Measurements from ENCODE around the gene CAB39. TPM values are rescaled to one million over a fixed set of nuclear protein-coding genes. Genes with fewer than 3 reads are reported as not detected.

The CAB39 gene
- total RNA-seq, 1 donor from 2014 or later = 59.0 TPM

GRCh38 chr2:230731512-230731911 is 18.9 kb downstream of the CAB39 start:
- no peak for DNase-seq (ENCODE audit: low spot score)
- H3K9me3 ChIP-seq (ENCODE audit: low read depth) = no peaks in the 10 kb centered on the region
- Mint-ChIP-seq H3K4me1 (no peaks in the 10 kb centered on the region), H3K9me3 (no peaks in the 10 kb centered on the region), H3K4me3 (no peak overlapping the region), H3K36me3 (peaks cover 6% of the 10 kb centered on the region), H3K27me3 (ENCODE audit: insufficient read depth, low read depth) (no peaks in the 10 kb centered on the region), H3K27ac (no peak overlapping the region)
- H4K20me1 ChIP-seq (ENCODE audit: low read depth) = peaks cover 11% of the 10 kb centered on the region
- no peaks in the 10 kb centered on the region for H3F3A ChIP-seq (ENCODE audit: low read depth)
- H3K27me3 ChIP-seq = no peaks in the 10 kb centered on the region
- H3K4me3 ChIP-seq = no peak overlapping the region
- H3K4me1 ChIP-seq = no peaks in the 10 kb centered on the region
- H2AFZ ChIP-seq (replicated peaks) = no peak overlapping the region
- H3K36me3 ChIP-seq = no peaks in the 10 kb centered on the region
- H3K79me2 ChIP-seq (ENCODE audit: low read depth) = peaks cover 84% of the 10 kb centered on the region
- H3K27ac ChIP-seq = no peak overlapping the region
- TF ChIP-seq, protein P1, sequence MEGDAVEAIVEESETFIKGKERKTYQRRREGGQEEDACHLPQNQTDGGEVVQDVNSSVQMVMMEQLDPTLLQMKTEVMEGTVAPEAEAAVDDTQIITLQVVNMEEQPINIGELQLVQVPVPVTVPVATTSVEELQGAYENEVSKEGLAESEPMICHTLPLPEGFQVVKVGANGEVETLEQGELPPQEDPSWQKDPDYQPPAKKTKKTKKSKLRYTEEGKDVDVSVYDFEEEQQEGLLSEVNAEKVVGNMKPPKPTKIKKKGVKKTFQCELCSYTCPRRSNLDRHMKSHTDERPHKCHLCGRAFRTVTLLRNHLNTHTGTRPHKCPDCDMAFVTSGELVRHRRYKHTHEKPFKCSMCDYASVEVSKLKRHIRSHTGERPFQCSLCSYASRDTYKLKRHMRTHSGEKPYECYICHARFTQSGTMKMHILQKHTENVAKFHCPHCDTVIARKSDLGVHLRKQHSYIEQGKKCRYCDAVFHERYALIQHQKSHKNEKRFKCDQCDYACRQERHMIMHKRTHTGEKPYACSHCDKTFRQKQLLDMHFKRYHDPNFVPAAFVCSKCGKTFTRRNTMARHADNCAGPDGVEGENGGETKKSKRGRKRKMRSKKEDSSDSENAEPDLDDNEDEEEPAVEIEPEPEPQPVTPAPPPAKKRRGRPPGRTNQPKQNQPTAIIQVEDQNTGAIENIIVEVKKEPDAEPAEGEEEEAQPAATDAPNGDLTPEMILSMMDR (IDR thresholded peaks at IDR 0.05) = no peak
- no peak for TF ChIP-seq EZH2phosphoT487 (IDR thresholded peaks at IDR 0.05)
- TF ChIP-seq EZH2 (IDR thresholded peaks at IDR 0.05) = no peak
- H3K4me2 ChIP-seq = no peak overlapping the region
- H3K9ac ChIP-seq = no peak overlapping the region

DNA sequence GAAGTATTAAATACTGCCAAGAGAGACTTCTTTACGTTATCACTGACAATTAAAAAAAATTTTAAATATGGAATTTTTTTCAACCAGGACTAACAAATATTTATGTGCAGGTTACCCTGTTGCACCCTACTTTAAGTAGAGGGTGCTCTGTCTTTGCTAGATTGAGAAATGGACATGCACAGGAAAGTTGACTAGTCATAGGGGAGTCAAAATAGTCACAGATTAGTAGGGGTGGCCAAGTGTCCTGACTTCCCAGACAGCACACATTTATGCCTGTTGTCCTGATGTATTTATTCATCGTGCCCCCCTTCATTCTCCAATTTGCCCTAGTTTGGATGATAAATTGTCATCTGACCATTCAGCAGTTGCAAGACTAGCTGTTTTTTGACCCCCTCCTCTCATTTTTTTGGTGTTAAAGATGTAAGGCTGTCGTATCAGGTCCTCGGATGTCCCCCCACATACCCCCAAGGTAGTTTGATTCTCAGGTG is 20.3 kb downstream of the CAB39 start:
- H3K9me3 ChIP-seq (ENCODE audit: low read depth) = no peaks in the 10 kb centered on the region
- H4K20me1 ChIP-seq (ENCODE audit: low read depth) = peaks cover 11% of the 10 kb centered on the region
- peaks cover 6% of the 10 kb centered on the region for H3K36me3 Mint-ChIP-seq
- H3K27ac Mint-ChIP-seq = no peak overlapping the region
- no peaks in the 10 kb centered on the region for H3F3A ChIP-seq (ENCODE audit: low read depth)
- H2AFZ ChIP-seq (replicated peaks) = no peak overlapping the region
- no peak overlapping the region for H3K4me2 ChIP-seq
- H3K36me3 ChIP-seq = no peaks in the 10 kb centered on the region
- no peaks in the 10 kb centered on the region for H3K27me3 Mint-ChIP-seq (ENCODE audit: insufficient read depth, low read depth)
- H3K27me3 ChIP-seq = no peaks in the 10 kb centered on the region
- no peak overlapping the region for H3K4me3 Mint-ChIP-seq
- no peaks in the 10 kb centered on the region for H3K4me1 ChIP-seq
- H3K4me1 Mint-ChIP-seq = no peaks in the 10 kb centered on the region
- H3K79me2 ChIP-seq (ENCODE audit: low read depth) = peaks cover 83% of the 10 kb centered on the region
- H3K4me3 ChIP-seq = no peak overlapping the region
- TF ChIP-seq EZH2phosphoT487 (IDR thresholded peaks at IDR 0.05) (no peak), EZH2 (IDR thresholded peaks at IDR 0.05) (no peak)
- no peak for DNase-seq (ENCODE audit: low spot score)
- no peak overlapping the region for H3K9ac ChIP-seq
- H3K27ac ChIP-seq = no peak overlapping the region
- H3K9me3 Mint-ChIP-seq = no peaks in the 10 kb centered on the region

GRCh38 chr2:230734247-230735175 is 21.9 kb downstream of the CAB39 start:
- no peak overlapping the region for H3K4me2 ChIP-seq
- no peaks in the 10 kb centered on the region for H3K9me3 ChIP-seq (ENCODE audit: low read depth)
- H3K4me3 Mint-ChIP-seq = no peak overlapping the region
- H3K4me1 Mint-ChIP-seq = no peaks in the 10 kb centered on the region
- H3K36me3 ChIP-seq = no peaks in the 10 kb centered on the region
- no peak overlapping the region for H3K27ac Mint-ChIP-seq
- no peak overlapping the region for H2AFZ ChIP-seq (replicated peaks)
- H3K4me3 ChIP-seq = no peak overlapping the region
- H4K20me1 ChIP-seq (ENCODE audit: low read depth) = peaks cover 11% of the 10 kb centered on the region
- no peak overlapping the region for H3K27ac ChIP-seq
- no peaks in the 10 kb centered on the region for H3K9me3 Mint-ChIP-seq
- no peak for DNase-seq (ENCODE audit: low spot score)
- H3K27me3 ChIP-seq = no peaks in the 10 kb centered on the region
- no peak overlapping the region for H3K9ac ChIP-seq
- peaks cover 82% of the 10 kb centered on the region for H3K79me2 ChIP-seq (ENCODE audit: low read depth)
- no peaks in the 10 kb centered on the region for H3F3A ChIP-seq (ENCODE audit: low read depth)
- TF ChIP-seq EZH2phosphoT487 (IDR thresholded peaks at IDR 0.05) (no peak), EZH2 (IDR thresholded peaks at IDR 0.05) (no peak)
- TF ChIP-seq, protein P1 (IDR thresholded peaks at IDR 0.05) = no peak
- no peaks in the 10 kb centered on the region for H3K27me3 Mint-ChIP-seq (ENCODE audit: insufficient read depth, low read depth)
- H3K4me1 ChIP-seq = no peaks in the 10 kb centered on the region
- H3K36me3 Mint-ChIP-seq = peaks cover 4% of the 10 kb centered on the region

DNA sequence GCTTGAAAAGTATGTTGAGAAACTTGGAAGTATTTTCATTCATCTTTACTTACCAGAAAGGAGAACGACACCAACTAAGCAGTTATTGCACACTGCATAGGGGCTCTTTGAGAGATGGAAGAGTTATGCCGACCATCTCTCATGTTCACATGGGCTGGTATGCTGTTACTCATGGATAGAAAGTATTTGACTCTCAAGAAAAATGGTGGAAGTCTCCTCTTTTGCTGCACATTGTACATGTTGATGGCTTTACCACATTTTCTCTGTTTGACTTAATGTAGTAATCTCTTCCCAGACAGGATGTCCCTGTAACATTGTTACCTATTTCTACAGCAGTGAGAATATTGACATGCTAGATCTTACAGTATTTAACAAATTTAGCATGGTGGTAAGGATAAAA is 23.2 kb downstream of the CAB39 start:
- Mint-ChIP-seq H3K27me3 (ENCODE audit: insufficient read depth, low read depth) (peaks cover 2% of the 10 kb centered on the region), H3K4me1 (peaks cover 3% of the 10 kb centered on the region), H3K27ac (no peak overlapping the region), H3K36me3 (peaks cover 12% of the 10 kb centered on the region), H3K9me3 (no peaks in the 10 kb centered on the region), H3K4me3 (no peak overlapping the region)
- Histone ChIP-seq H3K9me3 (ENCODE audit: low read depth) (no peaks in the 10 kb centered on the region), H3K27me3 (no peaks in the 10 kb centered on the region), H3K79me2 (ENCODE audit: low read depth) (peaks cover 81% of the 10 kb centered on the region), H3K4me2 (no peak overlapping the region), H2AFZ (replicated peaks) (no peak overlapping the region), H3K27ac (no peak overlapping the region), H4K20me1 (ENCODE audit: low read depth) (peaks cover 11% of the 10 kb centered on the region), H3K9ac (no peak overlapping the region), H3F3A (ENCODE audit: low read depth) (no peaks in the 10 kb centered on the region), H3K36me3 (no peaks in the 10 kb centered on the region), H3K4me3 (no peak overlapping the region), H3K4me1 (no peaks in the 10 kb centered on the region)
- TF ChIP-seq EZH2 (IDR thresholded peaks at IDR 0.05) (no peak), EZH2phosphoT487 (IDR thresholded peaks at IDR 0.05) (no peak)
- TF ChIP-seq, protein P1 (IDR thresholded peaks at IDR 0.05) = no peak
- no peak for DNase-seq (ENCODE audit: low spot score)

Data from neural progenitor cell (in vitro differentiated cells).